Mammary epithelial cell (primary cell): ENCODE measurements around the gene SH3TC2.

Experiments used
- EZH2 ChIP-seq: IDR thresholded peaks from 2 replicates; pipeline ENCODE4 v1.6.1; 2012; ENCODE audit warnings: low read length, inconsistent platforms, borderline replicate concordance
- TF ChIP-seq, protein P1 (sequence below), 2 donors: IDR thresholded peaks in 1 of 2; conservative IDR thresholded peaks in 1 of 2; 2 replicates each; pipeline ENCODE4 v1.5.1; 2011 to 2012; ENCODE audit warnings: inconsistent platforms in 2 of 2, low read length in 2 of 2, mild to moderate bottlenecking in 2 of 2, control low read depth in 1 of 2, low read depth in 1 of 2; ENCODE audit not compliant: insufficient read depth in 1 of 2; ENCODE audit errors: extremely low read depth in 1 of 2

DNA sequence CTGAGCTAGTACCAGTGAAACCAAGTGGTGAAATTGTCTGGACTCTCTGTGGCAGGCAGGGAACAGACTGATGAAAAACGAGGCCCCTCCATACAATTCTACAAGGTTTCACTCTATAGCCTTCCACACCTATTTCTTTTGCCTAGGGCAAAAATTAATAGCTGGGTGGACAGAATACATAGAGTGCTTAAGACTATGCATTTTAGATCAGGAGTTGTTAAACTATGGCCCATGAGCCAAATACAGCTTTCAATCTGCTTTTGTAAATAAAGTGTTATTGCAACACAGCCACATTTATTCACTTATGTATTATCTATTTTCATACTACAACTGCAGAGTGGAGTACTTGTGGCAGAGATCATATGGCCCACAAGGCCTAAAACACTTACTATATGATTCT is 45.2 kb downstream of the SH3TC2 start:
- TF ChIP-seq, protein P1, sequence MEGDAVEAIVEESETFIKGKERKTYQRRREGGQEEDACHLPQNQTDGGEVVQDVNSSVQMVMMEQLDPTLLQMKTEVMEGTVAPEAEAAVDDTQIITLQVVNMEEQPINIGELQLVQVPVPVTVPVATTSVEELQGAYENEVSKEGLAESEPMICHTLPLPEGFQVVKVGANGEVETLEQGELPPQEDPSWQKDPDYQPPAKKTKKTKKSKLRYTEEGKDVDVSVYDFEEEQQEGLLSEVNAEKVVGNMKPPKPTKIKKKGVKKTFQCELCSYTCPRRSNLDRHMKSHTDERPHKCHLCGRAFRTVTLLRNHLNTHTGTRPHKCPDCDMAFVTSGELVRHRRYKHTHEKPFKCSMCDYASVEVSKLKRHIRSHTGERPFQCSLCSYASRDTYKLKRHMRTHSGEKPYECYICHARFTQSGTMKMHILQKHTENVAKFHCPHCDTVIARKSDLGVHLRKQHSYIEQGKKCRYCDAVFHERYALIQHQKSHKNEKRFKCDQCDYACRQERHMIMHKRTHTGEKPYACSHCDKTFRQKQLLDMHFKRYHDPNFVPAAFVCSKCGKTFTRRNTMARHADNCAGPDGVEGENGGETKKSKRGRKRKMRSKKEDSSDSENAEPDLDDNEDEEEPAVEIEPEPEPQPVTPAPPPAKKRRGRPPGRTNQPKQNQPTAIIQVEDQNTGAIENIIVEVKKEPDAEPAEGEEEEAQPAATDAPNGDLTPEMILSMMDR (conservative IDR thresholded peaks at IDR 0.05 in 1 of 2, IDR thresholded peaks at IDR 0.05 in 1 of 2; ENCODE audit: extremely low read depth in 1 of 2, insufficient read depth in 1 of 2, low read depth in 1 of 2, low read length in 2 of 2), result no peak
- no peak for TF ChIP-seq EZH2
